GM12891 (cell line): Measurements from ENCODE around the gene WDR1.

ENCODE experiments used
- POLR2A ChIP-seq: IDR thresholded peaks from 2 replicates; pipeline ENCODE4 v1.6.1; 2011; ENCODE audit warnings: low read depth, low read length, control low read depth
- POLR2AphosphoS5 ChIP-seq: IDR thresholded peaks from 2 replicates; pipeline ENCODE4 v1.6.1; 2011; ENCODE audit warnings: low read depth, low read length, control low read depth
- TAF1 ChIP-seq: IDR thresholded peaks from 2 replicates; pipeline ENCODE4 v1.6.1; 2011; ENCODE audit warnings: low read depth, low read length, control low read depth

DNA sequence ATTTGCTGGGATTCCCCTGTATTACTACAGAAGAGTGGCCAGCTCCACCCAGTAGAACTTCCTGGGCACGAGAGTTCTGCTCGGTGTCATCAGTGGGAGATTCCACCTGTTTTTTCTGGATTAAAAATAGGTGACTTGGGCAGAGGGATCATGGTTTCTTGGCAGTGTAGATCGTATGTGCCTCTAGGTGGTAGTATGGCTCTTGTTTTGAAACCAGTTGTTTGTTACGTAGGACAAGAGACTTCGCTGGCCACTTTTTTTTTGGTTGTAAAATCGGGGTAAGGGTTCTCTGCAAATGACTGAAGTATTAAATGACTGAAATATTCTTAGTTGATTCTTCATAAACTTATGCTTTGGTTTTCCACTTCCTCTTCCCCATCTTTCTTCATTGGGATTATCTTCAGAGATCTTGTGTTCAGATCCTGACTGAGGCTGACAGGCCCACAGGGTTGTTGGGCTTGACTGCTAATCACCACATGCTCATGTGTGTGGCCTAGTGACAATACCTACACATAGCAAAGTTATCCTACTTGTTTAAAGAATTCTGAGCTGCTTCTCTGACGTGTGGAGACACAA lies 43.8 kb upstream of the WDR1 start:
- no peak for TF ChIP-seq POLR2A
- TF ChIP-seq TAF1: no peak
- no peak for TF ChIP-seq POLR2AphosphoS5
